Measurements from ENCODE around the gene CERCAM. TPM values are rescaled to one million over a fixed set of nuclear protein-coding genes. Genes with fewer than 3 reads are reported as not detected.

The CERCAM gene
- total RNA-seq, 4 donors from 2014 or later, result 25.1 to 70.7 (median 39.8) TPM

DNA sequence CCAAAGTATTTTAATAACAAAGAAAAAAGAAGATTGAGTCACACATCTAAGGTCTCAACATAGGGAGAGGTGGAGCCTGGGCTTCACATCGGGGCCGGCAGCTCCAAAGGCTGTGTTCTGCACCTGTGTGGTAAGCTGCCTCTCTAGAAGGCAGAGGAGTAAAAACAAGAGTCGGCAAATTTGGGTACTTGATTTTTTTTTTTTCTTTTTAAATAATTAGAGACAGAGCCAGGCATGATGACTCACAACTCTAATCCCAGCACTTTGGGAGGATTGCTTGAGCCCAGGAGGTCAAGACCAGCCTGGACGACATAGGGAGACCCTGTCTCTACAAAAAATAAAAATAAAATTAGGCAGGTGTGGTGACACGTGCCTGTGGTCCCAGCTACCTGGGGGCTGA is 44.8 kb upstream of the CERCAM start:
- intact Hi-C loops (cut with DNase I; ENCODE audit: low total_unique reads), result no loop called here
- TF ChIP-seq, protein P1, sequence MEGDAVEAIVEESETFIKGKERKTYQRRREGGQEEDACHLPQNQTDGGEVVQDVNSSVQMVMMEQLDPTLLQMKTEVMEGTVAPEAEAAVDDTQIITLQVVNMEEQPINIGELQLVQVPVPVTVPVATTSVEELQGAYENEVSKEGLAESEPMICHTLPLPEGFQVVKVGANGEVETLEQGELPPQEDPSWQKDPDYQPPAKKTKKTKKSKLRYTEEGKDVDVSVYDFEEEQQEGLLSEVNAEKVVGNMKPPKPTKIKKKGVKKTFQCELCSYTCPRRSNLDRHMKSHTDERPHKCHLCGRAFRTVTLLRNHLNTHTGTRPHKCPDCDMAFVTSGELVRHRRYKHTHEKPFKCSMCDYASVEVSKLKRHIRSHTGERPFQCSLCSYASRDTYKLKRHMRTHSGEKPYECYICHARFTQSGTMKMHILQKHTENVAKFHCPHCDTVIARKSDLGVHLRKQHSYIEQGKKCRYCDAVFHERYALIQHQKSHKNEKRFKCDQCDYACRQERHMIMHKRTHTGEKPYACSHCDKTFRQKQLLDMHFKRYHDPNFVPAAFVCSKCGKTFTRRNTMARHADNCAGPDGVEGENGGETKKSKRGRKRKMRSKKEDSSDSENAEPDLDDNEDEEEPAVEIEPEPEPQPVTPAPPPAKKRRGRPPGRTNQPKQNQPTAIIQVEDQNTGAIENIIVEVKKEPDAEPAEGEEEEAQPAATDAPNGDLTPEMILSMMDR (IDR thresholded peaks at IDR 0.05), result no peak
- TF ChIP-seq POLR2A (IDR thresholded peaks at IDR 0.05), result no peak
- Histone ChIP-seq H3K9me3 (no peaks in the 10 kb centered on the region), H3K27ac (no peak overlapping the region), H3K4me1 (peaks cover 5 to 6% of the 10 kb centered on the region in 2 donors), H3K36me3 (no peaks in the 10 kb centered on the region), H3K27me3 (no peaks in the 10 kb centered on the region), H3K4me3 (no peak overlapping the region)
- no peak for DNase-seq

- DNase-seq, result no peak
- Histone ChIP-seq H3K36me3 (no peaks in the 10 kb centered on the region), H3K4me3 (no peak overlapping the region), H3K27ac (no peak overlapping the region), H3K9me3 (no peaks in the 10 kb centered on the region), H3K27me3 (no peaks in the 10 kb centered on the region), H3K4me1 (no peaks in the 10 kb centered on the region)
- intact Hi-C loops (cut with DNase I; ENCODE audit: low total_unique reads), result no loop called here
- TF ChIP-seq, protein P1 (IDR thresholded peaks at IDR 0.05), result no peak
Measured at GRCh38 chr9:128382261-128382660, 38.4 kb upstream of the CERCAM start.

DNA sequence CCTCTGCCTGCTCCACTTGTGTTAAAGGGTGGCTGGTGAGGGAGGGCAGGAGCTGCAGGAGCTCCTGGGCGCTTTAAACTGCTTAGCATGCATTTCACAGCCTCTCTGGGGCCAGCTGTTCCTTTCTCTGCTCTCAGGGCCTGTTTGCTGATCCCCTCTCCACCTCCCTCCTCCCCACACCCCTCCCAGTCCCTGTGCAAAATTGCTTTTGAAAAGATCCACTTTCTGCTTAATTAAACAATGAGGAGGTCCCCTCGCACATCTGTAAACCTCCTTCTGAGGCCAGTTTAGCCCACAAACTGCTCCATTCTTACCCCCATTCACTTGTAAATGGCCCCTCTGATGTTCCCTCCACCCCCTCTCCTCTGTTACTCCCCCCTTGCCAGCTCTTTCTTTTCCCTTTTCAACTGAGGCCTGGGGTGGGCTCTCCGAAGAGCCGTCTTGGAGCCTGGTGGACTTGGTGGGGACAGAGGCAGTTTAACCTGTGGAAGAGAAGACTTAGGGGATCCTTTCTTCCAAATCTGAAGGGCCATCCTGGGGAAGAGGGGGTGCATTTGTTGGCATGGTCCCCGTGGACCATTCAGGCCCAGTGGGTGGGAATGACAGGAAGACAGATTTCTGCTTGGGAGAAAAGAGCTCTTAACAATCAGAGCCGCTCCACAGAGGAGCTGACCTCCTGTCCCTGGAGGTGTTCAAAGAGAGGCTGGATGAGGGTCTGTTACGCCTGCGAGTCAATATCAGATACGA is 37.5 kb upstream of the CERCAM start:
- Histone ChIP-seq H3K27me3 (no peaks in the 10 kb centered on the region), H3K9me3 (no peaks in the 10 kb centered on the region), H3K36me3 (no peaks in the 10 kb centered on the region), H3K4me3 (no peak overlapping the region), H3K4me1 (no peaks in the 10 kb centered on the region), H3K27ac (no peak overlapping the region)
- intact Hi-C loops (cut with DNase I; ENCODE audit: low total_unique reads), result no loop called here
- no peak for TF ChIP-seq POLR2A (IDR thresholded peaks at IDR 0.05)
- TF ChIP-seq, protein P1 (IDR thresholded peaks at IDR 0.05), result no peak
- no peak for DNase-seq

DNA sequence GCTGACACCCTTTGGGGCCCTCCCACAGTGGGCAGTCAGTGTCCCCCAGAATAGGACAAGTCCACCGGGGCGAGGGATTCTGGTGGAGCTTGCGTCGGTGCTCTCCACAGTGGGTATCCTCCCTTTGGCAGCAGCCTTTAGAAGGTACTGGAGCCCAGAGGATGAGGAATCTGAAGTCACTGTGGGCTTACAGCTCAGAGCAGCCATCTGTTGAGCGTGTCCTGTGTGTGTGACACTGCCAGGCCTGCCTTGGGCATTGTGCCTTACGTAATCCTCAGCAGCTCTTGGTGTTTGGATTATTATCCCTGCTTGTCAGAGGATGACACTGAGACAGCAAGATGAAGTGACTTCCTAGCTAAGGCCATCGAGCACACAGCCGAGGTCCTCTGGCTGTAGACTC is 36.9 kb upstream of the CERCAM start:
- no peaks in the 10 kb centered on the region for H3K4me1 ChIP-seq
- H3K9me3 ChIP-seq, result no peaks in the 10 kb centered on the region
- no peak overlapping the region for H3K4me3 ChIP-seq
- H3K27ac ChIP-seq, result no peak overlapping the region
- TF ChIP-seq, protein P1 (IDR thresholded peaks at IDR 0.05), result no peak
- no peak for TF ChIP-seq POLR2A (IDR thresholded peaks at IDR 0.05)
- DNase-seq, result no peak
- intact Hi-C loops (cut with DNase I; ENCODE audit: low total_unique reads), result no loop called here
- no peaks in the 10 kb centered on the region for H3K27me3 ChIP-seq
- no peaks in the 10 kb centered on the region for H3K36me3 ChIP-seq

DNA sequence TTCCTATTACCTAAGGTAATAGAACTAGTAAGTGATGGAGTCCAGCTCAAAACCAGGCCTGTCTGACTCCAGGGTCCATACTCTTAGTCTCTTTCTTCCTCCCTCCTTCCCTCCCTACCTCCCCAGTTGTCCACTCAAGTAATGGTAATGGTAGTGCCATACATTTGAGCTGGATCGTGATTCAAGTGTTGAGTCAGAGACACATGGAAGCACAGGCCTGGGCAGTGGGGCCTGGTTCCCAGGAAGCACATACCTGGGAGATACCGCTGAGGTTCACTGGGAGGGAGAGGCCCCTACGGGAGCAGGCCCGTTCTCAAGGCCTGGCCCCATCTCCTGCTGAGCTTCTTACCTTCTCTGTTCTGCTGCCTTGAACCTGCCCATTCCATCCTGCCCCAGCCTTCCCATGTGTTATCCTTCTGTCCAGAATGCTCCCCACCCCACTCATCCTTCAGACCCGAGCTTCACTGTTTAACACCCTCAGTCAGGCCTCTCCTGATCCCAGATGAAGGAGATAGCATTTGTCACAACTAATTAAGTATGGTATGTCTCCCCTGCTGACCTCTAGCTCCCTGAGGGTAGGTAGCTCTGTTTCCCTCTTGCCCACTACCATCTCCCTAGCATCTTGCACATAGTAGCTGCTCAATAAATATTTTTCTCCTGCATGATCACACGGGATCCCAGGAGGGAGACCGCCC is 35.7 kb upstream of the CERCAM start:
- H3K36me3 ChIP-seq, result no peaks in the 10 kb centered on the region
- H3K9me3 ChIP-seq, result no peaks in the 10 kb centered on the region
- intact Hi-C loops (cut with DNase I; ENCODE audit: low total_unique reads), result no loop called here
- no peak overlapping the region for H3K4me3 ChIP-seq
- DNase-seq, result no peak
- no peaks in the 10 kb centered on the region for H3K4me1 ChIP-seq
- H3K27me3 ChIP-seq, result no peaks in the 10 kb centered on the region
- no peak overlapping the region for H3K27ac ChIP-seq
- TF ChIP-seq, protein P1 (IDR thresholded peaks at IDR 0.05), result no peak
- TF ChIP-seq POLR2A (IDR thresholded peaks at IDR 0.05), result no peak

All from uterus (tissue), 4 donors.